ENCODE measurements around the gene DCTPP1.
"Not testable (repeated sequence)": the region's sequence is repeated elsewhere in the genome, so short reads cannot be mapped to it uniquely, and the experiment has no call there.

The DCTPP1 gene

GRCh38 chr16:30429678-30430427 lies at the start of gene DCTPP1:
Gene DCTPP1, minus strand, starts transcription at chr16:30430030. Its CDS starts 50 bp downstream, at chr16:30429980.
- Mint-ChIP-seq H3K36me3 (peaks cover 6% of the 10 kb centered on the region), H3K27me3 (no peaks in the 10 kb centered on the region), H3K4me3 (no peak within 1 kb of the TSS), H3K27ac (no peak within 1 kb of the TSS), H3K9me3 (ENCODE audit: low read depth) (no peaks in the 10 kb centered on the region), H3K4me1 (ENCODE audit: low read depth) (peaks cover 20% of the 10 kb centered on the region)

- peak overlapping the region; percentile 75 for H3K27ac Mint-ChIP-seq
- H3K9me3 Mint-ChIP-seq (ENCODE audit: low read depth), result no peaks in the 10 kb centered on the region
- no peaks in the 10 kb centered on the region for H3K27me3 Mint-ChIP-seq
- no peak overlapping the region for H3K4me3 Mint-ChIP-seq
- H3K36me3 Mint-ChIP-seq, result peaks cover 16% of the 10 kb centered on the region
- H3K4me1 Mint-ChIP-seq (ENCODE audit: low read depth), result peaks cover 60% of the 10 kb centered on the region
Observed at GRCh38 chr16:30478766-30479478, 49.1 kb upstream of the DCTPP1 start.

- H3K9me3 Mint-ChIP-seq (ENCODE audit: low read depth); H3K27me3 Mint-ChIP-seq: not testable (repeated sequence)
- Mint-ChIP-seq H3K36me3 (peaks cover 16% of the 10 kb centered on the region), H3K4me3 (peak overlapping the region; percentile 61), H3K27ac (peak overlapping the region; percentile 75), H3K4me1 (ENCODE audit: low read depth) (peaks cover 63% of the 10 kb centered on the region)
Observed at GRCh38 chr16:30477773-30478172, 47.9 kb upstream of the DCTPP1 start.

GRCh38 chr16:30476991-30477390 lies 47.2 kb upstream of the DCTPP1 start:
- H3K4me1 Mint-ChIP-seq (ENCODE audit: low read depth), result peaks cover 64% of the 10 kb centered on the region
- H3K36me3 Mint-ChIP-seq, result peaks cover 12% of the 10 kb centered on the region
- peak overlapping the region; percentile 61 for H3K4me3 Mint-ChIP-seq

GRCh38 chr16:30474684-30475083 lies 44.9 kb upstream of the DCTPP1 start:
- H3K36me3 Mint-ChIP-seq, result peaks cover 8% of the 10 kb centered on the region
- H3K4me3 Mint-ChIP-seq, result peak overlapping the region; percentile 99
- peaks cover 70% of the 10 kb centered on the region for H3K4me1 Mint-ChIP-seq (ENCODE audit: low read depth)
- H3K9me3 Mint-ChIP-seq (ENCODE audit: low read depth), result no peaks in the 10 kb centered on the region
- H3K27ac Mint-ChIP-seq, result peak overlapping the region; percentile 86
- no peaks in the 10 kb centered on the region for H3K27me3 Mint-ChIP-seq

More at GRCh38 chr16:30476991-30477390, 47.2 kb upstream of the DCTPP1 start:
- H3K27me3 Mint-ChIP-seq, result no peaks in the 10 kb centered on the region
- peak overlapping the region; percentile 75 for H3K27ac Mint-ChIP-seq
- H3K9me3 Mint-ChIP-seq (ENCODE audit: low read depth), result no peaks in the 10 kb centered on the region

- H3K27me3 Mint-ChIP-seq, result no peaks in the 10 kb centered on the region
- H3K4me1 Mint-ChIP-seq (ENCODE audit: low read depth), result peaks cover 71% of the 10 kb centered on the region
- no peaks in the 10 kb centered on the region for H3K9me3 Mint-ChIP-seq (ENCODE audit: low read depth)
- H3K4me3 Mint-ChIP-seq, result peak overlapping the region; percentile 99
- H3K27ac Mint-ChIP-seq, result peak overlapping the region; percentile 95
- peaks cover 8% of the 10 kb centered on the region for H3K36me3 Mint-ChIP-seq
Observed at GRCh38 chr16:30474074-30474452, 44.2 kb upstream of the DCTPP1 start.

- no peaks in the 10 kb centered on the region for H3K27me3 Mint-ChIP-seq
- peaks cover 67% of the 10 kb centered on the region for H3K4me1 Mint-ChIP-seq (ENCODE audit: low read depth)
- no peaks in the 10 kb centered on the region for H3K9me3 Mint-ChIP-seq (ENCODE audit: low read depth)
- peaks cover 6% of the 10 kb centered on the region for H3K36me3 Mint-ChIP-seq
- H3K4me3 Mint-ChIP-seq, result peak overlapping the region; percentile 99
- peak overlapping the region; percentile 95 for H3K27ac Mint-ChIP-seq
Observed at GRCh38 chr16:30473231-30474073, 43.6 kb upstream of the DCTPP1 start.

- no peaks in the 10 kb centered on the region for H3K27me3 Mint-ChIP-seq
- no peaks in the 10 kb centered on the region for H3K9me3 Mint-ChIP-seq (ENCODE audit: low read depth)
- H3K4me3 Mint-ChIP-seq, result peak within 1 kb of the TSS; percentile 99
- peaks cover 67% of the 10 kb centered on the region for H3K4me1 Mint-ChIP-seq (ENCODE audit: low read depth)
- H3K27ac Mint-ChIP-seq, result peak within 1 kb of the TSS; percentile 95
- H3K36me3 Mint-ChIP-seq, result peaks cover 6% of the 10 kb centered on the region
Observed at GRCh38 chr16:30472328-30472942, 42.6 kb upstream of the DCTPP1 start, which contains the start of gene ITGAL. Gene ITGAL, plus strand, starts transcription at chr16:30472742. Its CDS starts 96 bp downstream, at chr16:30472838.

GRCh38 chr16:30470632-30470995 lies 40.8 kb upstream of the DCTPP1 start:
- Mint-ChIP-seq H3K4me1 (ENCODE audit: low read depth) (peaks cover 64% of the 10 kb centered on the region), H3K36me3 (peaks cover 6% of the 10 kb centered on the region), H3K4me3 (no peak overlapping the region)

GRCh38 chr16:30470170-30470512 lies 40.3 kb upstream of the DCTPP1 start:
- Mint-ChIP-seq H3K4me3 (peak overlapping the region; percentile 51), H3K27me3 (no peaks in the 10 kb centered on the region), H3K9me3 (ENCODE audit: low read depth) (no peaks in the 10 kb centered on the region), H3K27ac (peak overlapping the region; percentile 90), H3K4me1 (ENCODE audit: low read depth) (peaks cover 63% of the 10 kb centered on the region), H3K36me3 (peaks cover 2% of the 10 kb centered on the region)

More at GRCh38 chr16:30470632-30470995, 40.8 kb upstream of the DCTPP1 start:
- Mint-ChIP-seq H3K27me3 (no peaks in the 10 kb centered on the region), H3K9me3 (ENCODE audit: low read depth) (no peaks in the 10 kb centered on the region), H3K27ac (peak overlapping the region; percentile 90)

- Mint-ChIP-seq H3K4me3 (no peak overlapping the region), H3K9me3 (ENCODE audit: low read depth) (no peaks in the 10 kb centered on the region), H3K4me1 (ENCODE audit: low read depth) (peaks cover 40% of the 10 kb centered on the region), H3K27ac (no peak overlapping the region), H3K36me3 (no peaks in the 10 kb centered on the region), H3K27me3 (no peaks in the 10 kb centered on the region)
Observed at GRCh38 chr16:30464078-30464477, 34.2 kb upstream of the DCTPP1 start.

GRCh38 chr16:30461426-30461825 lies 31.6 kb upstream of the DCTPP1 start:
- not testable (repeated sequence) for H3K27me3 Mint-ChIP-seq; H3K27ac Mint-ChIP-seq; H3K9me3 Mint-ChIP-seq (ENCODE audit: low read depth); H3K4me3 Mint-ChIP-seq; H3K36me3 Mint-ChIP-seq
- H3K4me1 Mint-ChIP-seq (ENCODE audit: low read depth), result peaks cover 57% of the 10 kb centered on the region

GRCh38 chr16:30459456-30459855 lies 29.6 kb upstream of the DCTPP1 start:
- no peaks in the 10 kb centered on the region for H3K36me3 Mint-ChIP-seq
- H3K9me3 Mint-ChIP-seq (ENCODE audit: low read depth), result no peaks in the 10 kb centered on the region
- H3K4me1 Mint-ChIP-seq (ENCODE audit: low read depth), result peaks cover 56% of the 10 kb centered on the region
- H3K27ac Mint-ChIP-seq, result peak overlapping the region; percentile 93
- H3K27me3 Mint-ChIP-seq, result no peaks in the 10 kb centered on the region
- H3K4me3 Mint-ChIP-seq, result peak overlapping the region; percentile 75

- peak overlapping the region; percentile 75 for H3K4me3 Mint-ChIP-seq
- H3K27ac Mint-ChIP-seq, result peak overlapping the region; percentile 93
- H3K4me1 Mint-ChIP-seq (ENCODE audit: low read depth), result peaks cover 58% of the 10 kb centered on the region
- H3K36me3 Mint-ChIP-seq, result no peaks in the 10 kb centered on the region
- H3K27me3 Mint-ChIP-seq, result no peaks in the 10 kb centered on the region
- no peaks in the 10 kb centered on the region for H3K9me3 Mint-ChIP-seq (ENCODE audit: low read depth)
Observed at GRCh38 chr16:30458561-30459394, 28.9 kb upstream of the DCTPP1 start.

Measured in activated naive CD8-positive, alpha-beta T cell (primary cell).